Dermis microvascular lymphatic vessel endothelial cell (primary cell): ENCODE data around the gene IL20. TPM values are rescaled to one million over a fixed set of nuclear protein-coding genes. Genes with fewer than 3 reads are reported as not detected.

ENCODE experiments used
- DNase-seq, 2 donors: peaks; one replicate each; pipeline versions ENCODE4 v3.0.0 to v3.0.0-alpha.2; 2010; ENCODE audit warnings: low read depth in 2 of 2
- total RNA-seq: library from RNA; depleted of rRNA; stranded (reverse); fragments of >200 nt; gene quantifications from 2 replicates; pipeline ENCODE4 v1.2.1, GENCODE V29; 2014

The IL20 gene
- not detected in 2 replicates for total RNA-seq

- DNase-seq, result peak; percentile 19 to 36
Observed at GRCh38 chr1:206864939-206865671, at the start of gene IL20. TSS of gene IL20 (plus strand) at chr1:206865623. CDS start at chr1:206865853, 230 bp downstream.

- no peak for DNase-seq
Observed at GRCh38 chr1:206816390-206817287, 48.8 kb upstream of the IL20 start.

GRCh38 chr1:206821493-206821892 is 43.9 kb upstream of the IL20 start:
- DNase-seq, result no peak

- no peak for DNase-seq
Observed at GRCh38 chr1:206823727-206824126, 41.7 kb upstream of the IL20 start.

GRCh38 chr1:206824331-206824730 is 41.1 kb upstream of the IL20 start:
- no peak for DNase-seq

- DNase-seq, result no peak
Observed at GRCh38 chr1:206826394-206826793, 39.0 kb upstream of the IL20 start.

- DNase-seq, result no peak
Observed at GRCh38 chr1:206828061-206828460, 37.4 kb upstream of the IL20 start.

- no peak for DNase-seq
Observed at GRCh38 chr1:206828765-206829164, 36.7 kb upstream of the IL20 start.

- DNase-seq, result no peak
Observed at GRCh38 chr1:206829282-206829681, 36.1 kb upstream of the IL20 start.

GRCh38 chr1:206829875-206830274 is 35.5 kb upstream of the IL20 start:
- DNase-seq, result no peak

GRCh38 chr1:206831650-206832049 is 33.8 kb upstream of the IL20 start:
- DNase-seq, result no peak

- no peak for DNase-seq
Observed at GRCh38 chr1:206832352-206832880, 33.0 kb upstream of the IL20 start.

GRCh38 chr1:206833106-206833680 is 32.2 kb upstream of the IL20 start:
- DNase-seq, result no peak

GRCh38 chr1:206833801-206834200 is 31.6 kb upstream of the IL20 start:
- no peak for DNase-seq

GRCh38 chr1:206834217-206834616 is 31.2 kb upstream of the IL20 start:
- DNase-seq, result no peak

GRCh38 chr1:206834711-206835110 is 30.7 kb upstream of the IL20 start:
- no peak for DNase-seq

GRCh38 chr1:206835186-206835585 is 30.2 kb upstream of the IL20 start:
- DNase-seq, result no peak

- no peak for DNase-seq
Observed at GRCh38 chr1:206836111-206836510, 29.3 kb upstream of the IL20 start.

GRCh38 chr1:206839006-206839560 is 26.3 kb upstream of the IL20 start:
- no peak for DNase-seq

- DNase-seq, result no peak
Observed at GRCh38 chr1:206839857-206840256, 25.6 kb upstream of the IL20 start.

- DNase-seq, result no peak
Observed at GRCh38 chr1:206841609-206842323, 23.7 kb upstream of the IL20 start.
